Skeletal muscle cell (primary cell): ENCODE data around the gene TALDO1.

ENCODE experiments used
- DNase-seq: peaks from one replicate; pipeline ENCODE4 v3.0.0-alpha.2; 2010; ENCODE audit warnings: low read depth
- H3K4me3 ChIP-seq: 2 replicates; pipeline ENCODE4 v1.5.1; 2011; ENCODE audit warnings: low read depth, mild to moderate bottlenecking, control low read depth, low read length, moderate library complexity

The TALDO1 gene

GRCh38 chr11:747158-748006, at the start of gene TALDO1:
TALDO1 (plus strand) TSS chr11:747464; CDS start chr11:747482, 18 bp downstream.
- DNase-seq = no peak
- peak within 1 kb of the TSS; percentile 93 for H3K4me3 ChIP-seq

DNA sequence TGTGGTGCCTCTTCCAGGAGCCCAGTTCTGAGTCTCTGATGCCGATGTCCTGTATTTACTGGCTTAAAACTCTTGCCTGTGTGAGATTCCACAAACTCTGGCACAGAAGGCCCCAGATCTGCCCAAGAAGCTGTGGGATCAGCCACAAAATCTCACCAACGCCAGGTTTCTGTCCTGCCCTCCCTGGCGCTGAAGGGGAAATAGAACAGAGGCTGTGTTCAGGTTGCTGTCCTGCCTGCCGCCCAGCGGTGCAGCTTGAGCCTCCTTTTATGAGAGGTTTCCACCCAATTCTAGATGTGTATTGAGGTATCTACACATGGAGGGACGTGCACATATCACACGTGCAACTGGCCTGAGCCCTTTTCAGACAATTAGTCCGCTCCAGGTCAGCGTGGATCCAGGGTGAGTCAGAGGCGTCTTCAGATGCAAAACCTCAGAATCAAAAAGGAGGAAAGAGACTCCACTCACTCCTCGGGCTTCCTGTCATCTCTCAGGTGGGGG, 49.4 kb upstream of the TALDO1 start:
- no peak for DNase-seq

GRCh38 chr11:698493-699115, 48.7 kb upstream of the TALDO1 start:
- H3K4me3 ChIP-seq = no peak overlapping the region
- no peak for DNase-seq

More for the DNA sequence above, 49.4 kb upstream of the TALDO1 start:
- H3K4me3 ChIP-seq = no peak overlapping the region

- H3K4me3 ChIP-seq = no peak overlapping the region
- no peak for DNase-seq
Measured at GRCh38 chr11:699116-699508, 48.2 kb upstream of the TALDO1 start.

GRCh38 chr11:699753-700152, 47.5 kb upstream of the TALDO1 start:
- H3K4me3 ChIP-seq = no peak overlapping the region
- DNase-seq = no peak

- no peak for DNase-seq
- no peak overlapping the region for H3K4me3 ChIP-seq
Measured at GRCh38 chr11:701741-702461, 45.4 kb upstream of the TALDO1 start.

- DNase-seq = no peak
- no peak overlapping the region for H3K4me3 ChIP-seq
Measured at GRCh38 chr11:702462-703461, 44.5 kb upstream of the TALDO1 start.

DNA sequence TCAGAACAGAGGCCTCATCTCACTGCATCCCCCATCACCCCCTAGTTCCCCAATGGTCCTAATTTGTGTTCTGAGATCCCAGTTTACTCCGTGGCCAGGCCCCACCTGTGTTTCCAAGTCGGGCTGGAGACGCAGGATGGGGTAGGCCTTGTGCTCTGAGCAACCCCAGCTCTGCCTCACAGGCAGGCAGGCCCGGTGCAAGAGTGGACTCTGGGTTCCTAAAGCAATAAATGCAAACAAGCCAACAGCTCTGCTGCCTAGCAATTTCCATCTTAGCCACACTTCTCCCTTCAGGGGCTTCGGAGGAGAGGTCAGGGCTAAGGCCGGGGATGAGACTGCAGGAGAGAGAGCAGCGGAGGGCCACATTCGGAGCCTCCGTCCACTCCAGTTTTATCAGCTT, 43.8 kb upstream of the TALDO1 start:
- H3K4me3 ChIP-seq = no peak overlapping the region
- DNase-seq = no peak

GRCh38 chr11:704228-704674, 43.0 kb upstream of the TALDO1 start:
- DNase-seq = no peak

GRCh38 chr11:704781-705645, 42.3 kb upstream of the TALDO1 start:
- H3K4me3 ChIP-seq = peak overlapping the region; percentile 56
- DNase-seq = no peak

More at GRCh38 chr11:704228-704674, 43.0 kb upstream of the TALDO1 start:
- no peak overlapping the region for H3K4me3 ChIP-seq

- peak within 1 kb of the TSS; percentile 56 for H3K4me3 ChIP-seq
- DNase-seq = no peak
Measured at GRCh38 chr11:705646-706438, 41.4 kb upstream of the TALDO1 start, which contains the start of gene EPS8L2. EPS8L2 (plus strand) TSS chr11:706231; CDS start chr11:709408, 3,177 bp downstream.

DNA sequence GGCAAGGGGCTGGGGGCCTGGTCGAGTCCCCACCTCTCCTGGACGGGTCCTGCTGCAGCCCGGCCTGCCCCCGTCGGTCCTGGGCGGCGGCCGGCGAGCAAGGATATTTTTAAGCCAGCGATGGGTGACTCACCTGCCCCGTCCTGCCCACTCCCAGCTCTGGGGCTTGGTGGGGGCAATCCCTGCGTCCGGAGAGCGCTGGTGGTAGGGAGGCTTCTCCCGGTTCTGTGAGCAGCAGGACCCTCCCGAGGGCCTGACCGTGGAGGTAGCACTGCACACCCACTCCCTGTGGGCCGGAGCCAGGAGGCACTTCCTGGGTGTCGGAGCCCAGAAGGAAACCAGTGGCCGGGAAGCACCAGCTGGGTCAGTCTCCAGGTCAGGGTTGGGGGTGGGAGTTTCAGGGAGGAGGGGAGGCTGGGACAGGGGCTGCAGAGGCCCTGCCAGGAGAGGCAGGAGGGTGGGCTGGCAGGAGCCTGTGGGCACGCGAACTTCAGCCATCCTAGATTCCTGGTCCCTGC, 40.8 kb upstream of the TALDO1 start:
- DNase-seq = no peak
- H3K4me3 ChIP-seq = peak overlapping the region; percentile 56

DNA sequence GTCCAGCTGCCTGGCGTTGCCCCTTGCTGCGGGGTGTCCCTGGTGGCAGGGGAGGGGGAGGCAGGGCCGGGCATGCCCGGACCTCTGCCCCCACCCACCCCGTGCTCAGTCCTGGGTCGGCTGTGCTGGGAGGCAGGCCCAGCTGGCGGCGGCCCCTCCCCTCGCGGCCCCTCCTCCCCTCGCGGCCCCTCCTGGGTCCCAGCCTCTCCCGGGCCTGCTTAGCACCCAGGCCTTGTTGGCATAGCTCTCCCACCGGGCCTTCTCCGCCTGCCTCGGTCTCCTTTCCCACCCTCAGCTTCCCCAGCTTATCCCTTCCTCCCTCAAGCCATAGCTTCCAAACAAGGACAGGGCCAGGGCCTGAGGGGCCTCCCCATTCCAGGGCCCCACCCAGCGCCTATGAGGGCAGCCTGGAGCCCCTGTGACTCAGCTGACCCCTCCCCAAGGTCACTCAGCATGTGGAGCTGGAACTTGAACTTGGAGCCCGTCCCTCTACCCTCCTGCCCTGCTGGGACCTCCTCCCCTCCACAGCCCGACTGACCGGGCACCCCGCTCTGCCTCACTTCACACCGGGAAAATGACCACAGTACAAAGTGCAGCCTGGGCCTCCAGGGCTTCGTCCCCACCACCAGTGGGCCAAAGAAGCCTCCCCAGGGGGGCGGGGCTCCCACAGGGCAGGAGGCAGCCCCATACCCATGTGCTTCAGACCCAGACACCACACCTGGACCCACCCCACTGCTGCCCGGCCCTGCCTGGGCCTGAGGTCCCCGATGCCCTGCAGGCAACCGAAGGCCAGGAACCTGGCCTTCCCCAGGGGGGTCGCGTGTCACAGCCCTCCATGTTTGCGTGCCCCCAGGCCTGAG, 40.1 kb upstream of the TALDO1 start:
- H3K4me3 ChIP-seq = peak overlapping the region; percentile 56
- DNase-seq = no peak

DNA sequence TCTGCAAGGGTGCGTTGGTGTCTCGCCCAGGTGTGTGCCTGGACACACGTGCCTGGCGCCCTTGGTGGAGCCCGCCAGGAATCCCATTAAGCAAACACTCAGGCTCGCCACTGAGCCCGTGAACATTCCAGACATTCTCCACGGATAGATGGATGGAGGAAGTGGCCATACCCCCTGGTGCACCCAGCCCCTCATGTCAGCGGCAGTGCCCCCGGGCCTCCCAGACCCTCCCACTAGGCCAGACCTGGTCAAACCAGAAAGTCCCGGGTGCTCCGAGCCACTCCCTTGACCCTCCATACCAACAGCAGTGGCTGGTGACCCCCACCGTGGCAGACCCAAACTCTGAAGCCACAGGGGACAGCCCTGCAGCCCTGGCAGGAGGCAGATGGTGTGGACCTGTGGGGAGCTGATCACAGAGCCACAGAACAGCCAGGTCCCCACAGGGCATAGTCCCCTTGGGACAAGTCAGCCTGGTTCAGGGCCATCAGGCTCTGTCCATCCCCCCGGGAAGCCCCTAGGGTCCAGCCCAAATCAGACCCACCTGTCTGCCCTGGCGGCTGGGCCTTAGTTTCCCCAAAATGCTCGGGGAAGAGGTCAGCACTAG, 39.3 kb upstream of the TALDO1 start:
- no peak for DNase-seq
- no peak overlapping the region for H3K4me3 ChIP-seq

GRCh38 chr11:708511-708910, 38.8 kb upstream of the TALDO1 start:
- H3K4me3 ChIP-seq = no peak overlapping the region
- DNase-seq = no peak
